ENCODE measurements around the gene ELOVL4.

ELOVL4 gene

GRCh38 chr6:79911992-79912391 is 35.4 kb downstream of the ELOVL4 start:
- no peak for DNase-seq

- DNase-seq = no peak
These were observed 37.8 kb downstream of the ELOVL4 start for GRCh38 chr6:79909517-79909916.

GRCh38 chr6:79902046-79902445 is 45.3 kb downstream of the ELOVL4 start:
- no peak for DNase-seq

GRCh38 chr6:79898076-79898475 is 49.3 kb downstream of the ELOVL4 start:
- no peak for DNase-seq

- no peak for DNase-seq
These were observed 51.3 kb downstream of the ELOVL4 start for GRCh38 chr6:79896075-79896449.

- DNase-seq = no peak
These were observed 51.8 kb downstream of the ELOVL4 start for GRCh38 chr6:79895382-79896074.

GRCh38 chr6:79894939-79895338 is 52.4 kb downstream of the ELOVL4 start:
- DNase-seq = no peak

- DNase-seq = no peak
These were observed 58.8 kb downstream of the ELOVL4 start for GRCh38 chr6:79888587-79888986.

GRCh38 chr6:79878142-79878748 is 69.1 kb downstream of the ELOVL4 start:
- DNase-seq = no peak

- DNase-seq = no peak
These were observed 72.7 kb downstream of the ELOVL4 start for GRCh38 chr6:79874531-79875134.

GRCh38 chr6:79872986-79873385 is 74.4 kb downstream of the ELOVL4 start:
- DNase-seq = no peak

GRCh38 chr6:79872303-79872702 is 75.0 kb downstream of the ELOVL4 start:
- no peak for DNase-seq

- peak; percentile 62 for DNase-seq
These were observed 77.7 kb downstream of the ELOVL4 start for GRCh38 chr6:79869600-79870084.

GRCh38 chr6:79869184-79869583 is 78.2 kb downstream of the ELOVL4 start:
- no peak for DNase-seq

GRCh38 chr6:79868098-79868722 is 79.1 kb downstream of the ELOVL4 start:
- peak; percentile 80 for DNase-seq
